Placental epithelial cell (primary cell): Measurements from ENCODE around the gene JAZF1. TPM values are rescaled to one million over a fixed set of nuclear protein-coding genes. Genes with fewer than 3 reads are reported as not detected.

Source experiments
- small RNA-seq: library from RNA; depleted of rRNA; stranded (forward); fragments of <200 nt; gene quantifications from one replicate; pipeline ENCODE3, GENCODE V24; 2012
- total RNA-seq: library from RNA; depleted of rRNA; stranded (reverse); fragments of >200 nt; gene quantifications from 2 replicates; pipeline ENCODE4 v1.2.3, GENCODE V29; 2012

The JAZF1 gene
- 1.2 and 1.5 TPM in 2 replicates for total RNA-seq

GRCh38 chr7:28180364-28181147, at the start of gene JAZF1:
Gene JAZF1 (minus strand): TSS chr7:28180795.

Small RNA genes within 50 kb of the gene (small RNA-seq; reads per million reads assigned to genes)
- gene RNU6-979P = not detected

Other genes starting within 250 kb of the JAZF1 start
- gene CREB5, start 231.7 kb upstream of the JAZF1 start, total RNA-seq = 2.0 and 5.0 TPM in 2 replicates